Heart left ventricle (tissue), 13 donors: ENCODE data around the gene VAT1L.

ENCODE experiments used
- CTCF ChIP-seq, 12 donors: fragments of 200-600 bp; sonication (generic) in 4 of 12; IDR thresholded peaks; one replicate each; pipeline versions ENCODE4 v1.5.0 to v1.8.0; 2018 to 2022; ENCODE audit warnings: antibody characterized with exemption in 12 of 12, mild to moderate bottlenecking in 5 of 12
- POLR2A ChIP-seq, 2 donors: fragments of 450-650 bp; IDR thresholded peaks; one replicate each; pipeline ENCODE4 v1.6.1; 2017; ENCODE audit warnings: antibody characterized with exemption in 2 of 2, mild to moderate bottlenecking in 2 of 2, moderate library complexity in 2 of 2
- donor health status: ischemic (EF 13 %, LVEDD 7.1; RV severe dilation, severe dysfunction).
- donor health status: DM: no; HTN: yes; CAD: no.
- donor health status: DM: no; HTN: no; CAD: no.
- donor health status: ischemic (EF 25% LVEDD 6.9; RV normal size, moderate dysfunction).
- donor health status: ischemic (EF 25% LVEDD 5.7; RV mildly dilated, moderate dysfunction).
- donor health status: ischemic (EF 35%, LVEDD 5.7; RV mildly dilated, moderate dysfunction).
- donor health status: nonischemic (EF 11% LVEDD 7.7; RV severe dilation, severe dysfunction).
- donor health status: DM: yes; HTN: yes; CAD: no.
- donor health status: PGD.
- donor health status: ischemic (EF 29% LVEDD 5.4; RV normal size, mild dysfunction).
- donor health status: nonischemic (EF 23%, LVEDD 6.1; RV moderate dilation, normal function).

DNA sequence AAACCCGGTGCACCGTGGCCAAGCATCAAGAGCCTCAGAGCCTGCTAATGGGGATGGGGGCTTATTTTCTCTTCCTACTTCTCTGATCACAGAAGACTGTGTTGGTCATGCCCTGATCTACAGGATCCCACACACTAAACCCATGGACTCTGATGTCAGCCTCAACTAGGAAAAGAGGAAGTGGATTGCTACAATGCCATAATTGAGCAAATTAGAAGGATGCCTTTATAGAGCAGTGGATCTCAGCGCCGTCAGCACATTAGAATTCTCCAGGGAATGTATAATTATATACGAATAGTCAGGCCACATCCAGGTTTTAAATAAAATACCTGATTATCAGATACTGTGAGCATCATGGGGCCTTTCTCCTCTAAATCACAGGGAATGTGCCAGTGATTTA is 64.8 kb downstream of the VAT1L start:
- TF ChIP-seq CTCF (IDR thresholded peaks at IDR 0.05), result no peak
- no peak for TF ChIP-seq POLR2A (IDR thresholded peaks at IDR 0.05)
